AG08395 (cell line): ENCODE results near the gene GTF3C2.
A peak's percentile ranks its signal among the peaks of the same experiment; 100 is the strongest.
"Not testable (repeated sequence)": the region's sequence is repeated elsewhere in the genome, so short reads cannot be mapped to it uniquely, and the experiment has no call there.

ENCODE experiments used
- DNase-seq: peaks from one replicate; pipeline ENCODE4 v3.0.0; 2012; ENCODE audit warnings: mixed read lengths, low spot score

GTF3C2 gene

GRCh38 chr2:27322301-27322765 lies 34.2 kb downstream of the GTF3C2 start:
- DNase-seq: no peak

GRCh38 chr2:27320958-27321543 lies 35.5 kb downstream of the GTF3C2 start:
- peak; percentile 97 for DNase-seq

- DNase-seq: not testable (repeated sequence)
These were observed 36.7 kb downstream of the GTF3C2 start for GRCh38 chr2:27319839-27320238.

GRCh38 chr2:27316655-27317412 lies 39.7 kb downstream of the GTF3C2 start:
- DNase-seq: no peak

GRCh38 chr2:27315122-27315521 lies 41.4 kb downstream of the GTF3C2 start:
- DNase-seq: no peak

GRCh38 chr2:27314709-27315108 lies 41.9 kb downstream of the GTF3C2 start:
- no peak for DNase-seq

- no peak for DNase-seq
These were observed 42.5 kb downstream of the GTF3C2 start for GRCh38 chr2:27313882-27314645.

GRCh38 chr2:27312152-27312551 lies 44.4 kb downstream of the GTF3C2 start:
- DNase-seq: no peak

GRCh38 chr2:27309651-27310050 lies 46.9 kb downstream of the GTF3C2 start:
- no peak for DNase-seq

- peak; percentile 47 for DNase-seq
These were observed 48.1 kb downstream of the GTF3C2 start, which contains the start of gene UCN for GRCh38 chr2:27308359-27308881. Gene UCN, minus strand, starts transcription at chr2:27308445. Its CDS starts 550 bp downstream, at chr2:27307895.

GRCh38 chr2:27307545-27308358 lies 48.8 kb downstream of the GTF3C2 start:
- no peak for DNase-seq

- no peak for DNase-seq
These were observed 49.3 kb downstream of the GTF3C2 start for GRCh38 chr2:27307287-27307544.

GRCh38 chr2:27306573-27307286 lies 49.8 kb downstream of the GTF3C2 start:
- no peak for DNase-seq

GRCh38 chr2:27306136-27306535 lies 50.4 kb downstream of the GTF3C2 start:
- DNase-seq: no peak

- DNase-seq: no peak
These were observed 51.0 kb downstream of the GTF3C2 start for GRCh38 chr2:27305516-27305915.

GRCh38 chr2:27304488-27305240 lies 51.9 kb downstream of the GTF3C2 start:
- no peak for DNase-seq

- peak; percentile 82 for DNase-seq
These were observed 53.2 kb downstream of the GTF3C2 start for GRCh38 chr2:27303093-27304025.

- not testable (repeated sequence) for DNase-seq
These were observed 56.0 kb downstream of the GTF3C2 start for GRCh38 chr2:27300606-27301005.

GRCh38 chr2:27298391-27299080 lies 58.0 kb downstream of the GTF3C2 start:
- DNase-seq: no peak
